Measurements from ENCODE around the gene GKN1. TPM values are rescaled to one million over a fixed set of nuclear protein-coding genes. Genes with fewer than 3 reads are reported as not detected.

The GKN1 gene
- total and polyA plus RNA-seq, 7 donors: 0.21 to 0.23 TPM; not detected in 5

DNA sequence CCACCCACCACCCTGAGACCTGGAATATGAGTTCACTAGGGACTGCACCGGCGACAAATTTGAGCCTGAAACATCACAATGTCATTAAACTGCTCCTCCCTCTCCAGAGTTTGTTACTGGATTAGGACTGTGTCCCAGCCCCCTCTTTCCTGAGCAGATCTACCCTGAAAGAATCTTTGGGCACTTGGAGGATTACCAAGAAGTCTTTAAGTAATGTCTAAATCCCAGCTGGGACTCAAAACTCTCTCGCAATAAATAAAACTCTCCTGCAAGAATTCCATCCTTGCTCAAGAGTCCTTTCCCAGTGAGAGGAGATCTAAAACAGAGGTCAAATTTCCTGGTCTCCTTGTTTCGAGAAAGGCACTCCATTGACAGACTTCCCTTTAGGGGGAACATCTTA, 42.6 kb upstream of the GKN1 start:
- no peak for ATAC-seq
- TF ChIP-seq, protein P1, sequence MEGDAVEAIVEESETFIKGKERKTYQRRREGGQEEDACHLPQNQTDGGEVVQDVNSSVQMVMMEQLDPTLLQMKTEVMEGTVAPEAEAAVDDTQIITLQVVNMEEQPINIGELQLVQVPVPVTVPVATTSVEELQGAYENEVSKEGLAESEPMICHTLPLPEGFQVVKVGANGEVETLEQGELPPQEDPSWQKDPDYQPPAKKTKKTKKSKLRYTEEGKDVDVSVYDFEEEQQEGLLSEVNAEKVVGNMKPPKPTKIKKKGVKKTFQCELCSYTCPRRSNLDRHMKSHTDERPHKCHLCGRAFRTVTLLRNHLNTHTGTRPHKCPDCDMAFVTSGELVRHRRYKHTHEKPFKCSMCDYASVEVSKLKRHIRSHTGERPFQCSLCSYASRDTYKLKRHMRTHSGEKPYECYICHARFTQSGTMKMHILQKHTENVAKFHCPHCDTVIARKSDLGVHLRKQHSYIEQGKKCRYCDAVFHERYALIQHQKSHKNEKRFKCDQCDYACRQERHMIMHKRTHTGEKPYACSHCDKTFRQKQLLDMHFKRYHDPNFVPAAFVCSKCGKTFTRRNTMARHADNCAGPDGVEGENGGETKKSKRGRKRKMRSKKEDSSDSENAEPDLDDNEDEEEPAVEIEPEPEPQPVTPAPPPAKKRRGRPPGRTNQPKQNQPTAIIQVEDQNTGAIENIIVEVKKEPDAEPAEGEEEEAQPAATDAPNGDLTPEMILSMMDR (IDR thresholded peaks at IDR 0.05): no peak
- no peak overlapping the region for H3K27ac ChIP-seq
- WGBS, 3 donors: 32 to 45% (median 34%) methylated on average over 4 of the region's 4 CpGs
- H3K4me3 ChIP-seq: no peak overlapping the region
- intact Hi-C loops (cut with DNase I): loop anchor here in 1 of 2 donors (10.0 kb wide), 1 partner anchor 373 kb away; no protein-coding TSS in a partner anchor
- H3K9me3 ChIP-seq: no peaks in the 10 kb centered on the region
- peaks cover 0 to 2% (median 0%) of the 10 kb centered on the region in 3 donors for H3K27me3 ChIP-seq (ENCODE audit: insufficient read depth in 3 of 3, low read length in 2 of 3)
- no peak for DNase-seq
- H3K36me3 ChIP-seq (ENCODE audit: insufficient read depth in 1 of 2, low read depth in 1 of 2): no peaks in the 10 kb centered on the region
- no peaks in the 10 kb centered on the region for H3K4me1 ChIP-seq

DNA sequence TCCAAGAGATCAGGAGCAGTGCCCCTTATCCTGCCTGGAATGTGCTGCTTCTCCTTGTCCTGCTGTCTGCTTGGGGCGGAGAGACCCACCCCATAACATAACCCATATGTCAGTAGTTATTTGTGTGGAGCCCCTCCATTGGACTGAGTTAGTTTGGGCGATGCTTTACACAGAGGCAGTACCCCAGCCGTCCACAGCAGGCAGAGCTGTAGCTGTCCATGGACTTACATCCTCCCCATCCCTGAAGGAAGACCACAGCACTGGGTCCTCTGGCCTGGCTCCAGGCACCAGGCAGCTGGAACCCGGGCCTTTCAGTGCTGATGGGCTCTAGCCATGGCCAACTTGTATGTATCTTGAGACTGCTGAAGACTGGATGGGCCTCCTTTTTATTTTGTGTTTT, 42.0 kb upstream of the GKN1 start:
- whole genome bisulfite sequencing, 3 donors: 69 to 79% (median 72%) methylated on average over 4 of the region's 4 CpGs
- Histone ChIP-seq H3K4me3 (no peak overlapping the region), H3K27me3 (ENCODE audit: insufficient read depth in 3 of 3, low read length in 2 of 3) (peaks cover 0 to 2% (median 0%) of the 10 kb centered on the region in 3 donors), H3K9me3 (no peaks in the 10 kb centered on the region), H3K4me1 (no peaks in the 10 kb centered on the region), H3K36me3 (ENCODE audit: insufficient read depth in 1 of 2, low read depth in 1 of 2) (no peaks in the 10 kb centered on the region), H3K27ac (no peak overlapping the region)
- ATAC-seq: no peak
- intact Hi-C loops (cut with DNase I): loop anchor here in 1 of 2 donors (10.0 kb wide), 1 partner anchor 372 kb away; no protein-coding TSS in a partner anchor
- TF ChIP-seq, protein P1 (IDR thresholded peaks at IDR 0.05): no peak
- DNase-seq: no peak

DNA sequence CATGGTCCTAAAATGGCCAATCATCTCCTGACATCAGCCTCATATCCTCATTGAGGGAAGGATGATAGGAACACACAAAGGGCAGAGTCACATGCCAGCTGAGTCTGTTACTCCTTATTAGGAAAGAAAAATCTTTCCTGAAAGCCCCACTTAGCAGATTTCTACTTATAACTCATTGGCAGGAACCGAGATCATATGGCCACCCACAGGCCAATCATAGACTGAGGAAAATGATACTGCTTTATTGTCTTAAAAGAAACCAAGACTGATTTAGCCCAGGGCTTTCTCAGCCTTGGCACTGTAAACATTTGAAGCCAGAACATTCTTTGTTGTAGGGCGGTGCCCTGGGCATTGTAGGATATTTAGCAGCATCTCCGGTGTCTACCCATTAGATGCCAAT, 40.4 kb upstream of the GKN1 start:
- TF ChIP-seq, protein P1 (IDR thresholded peaks at IDR 0.05): no peak
- no peaks in the 10 kb centered on the region for H3K36me3 ChIP-seq (ENCODE audit: insufficient read depth in 1 of 2, low read depth in 1 of 2)
- intact Hi-C loops (cut with DNase I): loop anchor here in 1 of 2 donors (10.0 kb wide), 1 partner anchor 371 kb away; no protein-coding TSS in a partner anchor

DNA sequence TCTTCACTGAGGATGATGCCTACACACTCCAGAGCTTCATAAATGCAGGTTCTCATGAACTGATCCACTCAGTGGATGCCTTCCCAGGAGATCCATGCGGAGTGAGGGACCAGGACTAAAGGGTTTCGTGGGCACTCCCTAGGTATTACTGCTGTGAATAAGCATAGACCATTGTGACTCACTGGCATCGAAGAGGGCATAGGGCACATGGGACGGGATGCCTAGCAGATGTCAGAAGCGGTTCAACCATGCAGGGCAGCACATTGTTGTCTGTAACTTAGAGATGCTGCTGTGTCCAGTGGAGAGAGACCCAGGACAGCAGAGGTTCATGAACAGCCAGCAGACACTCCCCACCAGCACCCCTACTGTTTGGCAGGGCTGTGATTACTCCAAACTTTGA, 39.0 kb upstream of the GKN1 start:
- 92 to 97% (median 92%) methylated on average over 5 of the region's 5 CpGs for WGBS, 3 donors
- TF ChIP-seq, protein P1 (IDR thresholded peaks at IDR 0.05): no peak
- H3K27me3 ChIP-seq (ENCODE audit: insufficient read depth in 3 of 3, low read length in 2 of 3): peaks cover 0 to 2% (median 0%) of the 10 kb centered on the region in 3 donors
- intact Hi-C loops (cut with DNase I): loop anchor here in 1 of 2 donors (10.0 kb wide), 1 partner anchor 369 kb away; no protein-coding TSS in a partner anchor
- no peak for ATAC-seq
- no peak overlapping the region for H3K4me3 ChIP-seq
- H3K9me3 ChIP-seq: peaks cover 3% of the 10 kb centered on the region
- H3K27ac ChIP-seq: no peak overlapping the region
- H3K4me1 ChIP-seq: no peaks in the 10 kb centered on the region
- no peak for DNase-seq
- H3K36me3 ChIP-seq (ENCODE audit: insufficient read depth in 1 of 2, low read depth in 1 of 2): no peaks in the 10 kb centered on the region

More for the DNA sequence above, 40.4 kb upstream of the GKN1 start:
- Histone ChIP-seq H3K27ac (no peak overlapping the region), H3K4me1 (no peaks in the 10 kb centered on the region), H3K9me3 (no peaks in the 10 kb centered on the region), H3K27me3 (ENCODE audit: insufficient read depth in 3 of 3, low read length in 2 of 3) (peaks cover 0 to 2% (median 0%) of the 10 kb centered on the region in 3 donors), H3K4me3 (no peak overlapping the region)
- 73 to 79% (median 73%) methylated on average over 3 of the region's 3 CpGs for WGBS, 3 donors
- no peak for ATAC-seq
- DNase-seq: no peak

DNA sequence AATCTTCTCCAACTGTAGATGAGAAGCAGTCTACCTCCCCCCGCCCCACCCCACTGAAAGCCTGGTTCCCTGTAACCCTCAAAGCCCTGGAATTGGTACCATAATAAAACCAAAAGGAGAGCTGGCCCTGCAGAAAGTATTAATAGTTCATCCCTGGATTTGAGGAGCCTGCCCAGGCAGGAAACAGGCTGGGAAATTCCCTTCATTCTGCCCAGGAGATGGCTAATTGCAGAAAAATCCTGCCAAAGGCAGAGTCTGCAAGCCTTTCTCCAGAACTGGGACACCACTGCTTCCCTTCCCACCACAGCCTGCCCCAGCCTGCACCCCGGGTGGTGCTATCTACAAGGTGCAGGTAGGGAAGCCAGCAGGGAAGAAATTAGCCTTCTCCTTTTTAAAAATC, 38.0 kb upstream of the GKN1 start:
- TF ChIP-seq, protein P1 (IDR thresholded peaks at IDR 0.05): no peak
- WGBS, 3 donors: 56 to 60% (median 57%) methylated on average over 2 of the region's 2 CpGs
- intact Hi-C loops (cut with DNase I): loop anchor here in 1 of 2 donors (10.0 kb wide), 1 partner anchor 368 kb away; no protein-coding TSS in a partner anchor
- peaks cover 3% of the 10 kb centered on the region for H3K9me3 ChIP-seq
- no peaks in the 10 kb centered on the region for H3K36me3 ChIP-seq (ENCODE audit: insufficient read depth in 1 of 2, low read depth in 1 of 2)
- H3K4me3 ChIP-seq: no peak overlapping the region
- no peaks in the 10 kb centered on the region for H3K4me1 ChIP-seq
- no peak overlapping the region for H3K27ac ChIP-seq
- ATAC-seq (no peak), DNase-seq (no peak)
- H3K27me3 ChIP-seq (ENCODE audit: insufficient read depth in 3 of 3, low read length in 2 of 3): no peaks in the 10 kb centered on the region

All from psoas muscle (tissue), 8 donors.